ENCODE results near the gene ZNF487.

The ZNF487 gene

DNA sequence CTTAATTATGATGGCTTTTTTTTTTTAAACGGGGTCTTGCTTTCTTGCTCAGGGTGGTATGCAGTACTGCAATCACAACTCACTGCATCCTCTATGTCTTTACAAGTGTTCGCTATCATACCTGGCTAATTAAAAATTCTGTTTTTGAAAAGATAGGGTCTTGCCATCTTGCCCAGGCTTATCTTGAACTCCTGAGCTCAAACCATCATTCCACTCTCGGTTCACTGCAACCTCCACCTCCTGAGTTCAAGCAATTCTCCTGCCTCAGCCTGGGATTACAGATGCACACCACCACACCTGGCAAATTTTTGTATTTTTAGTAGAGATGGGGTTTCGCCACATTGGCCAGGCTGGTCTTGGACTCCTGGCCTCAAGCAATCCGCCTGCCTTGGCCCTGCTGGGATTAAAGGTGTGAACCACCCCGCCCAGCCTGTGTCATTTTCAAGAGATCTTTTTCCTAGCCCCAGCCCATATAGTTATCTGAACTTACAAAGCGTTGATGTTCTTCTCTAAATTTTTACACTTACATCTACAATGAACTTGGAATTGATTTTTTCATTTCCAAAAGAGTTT is 33.9 kb upstream of the ZNF487 start:
- ChIA-PET CTCF (no interaction called here), POLR2A (no interaction called here)
- TF ChIP-seq ZNF121 (tag by site-specific recombination; IDR thresholded peaks at IDR 0.05) = peak; percentile 92
- TF ChIP-seq, protein P1, sequence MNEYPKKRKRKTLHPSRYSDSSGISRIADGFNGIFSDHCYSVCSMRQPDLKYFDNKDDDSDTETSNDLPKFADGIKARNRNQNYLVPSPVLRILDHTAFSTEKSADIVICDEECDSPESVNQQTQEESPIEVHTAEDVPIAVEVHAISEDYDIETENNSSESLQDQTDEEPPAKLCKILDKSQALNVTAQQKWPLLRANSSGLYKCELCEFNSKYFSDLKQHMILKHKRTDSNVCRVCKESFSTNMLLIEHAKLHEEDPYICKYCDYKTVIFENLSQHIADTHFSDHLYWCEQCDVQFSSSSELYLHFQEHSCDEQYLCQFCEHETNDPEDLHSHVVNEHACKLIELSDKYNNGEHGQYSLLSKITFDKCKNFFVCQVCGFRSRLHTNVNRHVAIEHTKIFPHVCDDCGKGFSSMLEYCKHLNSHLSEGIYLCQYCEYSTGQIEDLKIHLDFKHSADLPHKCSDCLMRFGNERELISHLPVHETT (tag by site-specific recombination; IDR thresholded peaks at IDR 0.05) = no peak
- TF ChIP-seq, protein P2, sequence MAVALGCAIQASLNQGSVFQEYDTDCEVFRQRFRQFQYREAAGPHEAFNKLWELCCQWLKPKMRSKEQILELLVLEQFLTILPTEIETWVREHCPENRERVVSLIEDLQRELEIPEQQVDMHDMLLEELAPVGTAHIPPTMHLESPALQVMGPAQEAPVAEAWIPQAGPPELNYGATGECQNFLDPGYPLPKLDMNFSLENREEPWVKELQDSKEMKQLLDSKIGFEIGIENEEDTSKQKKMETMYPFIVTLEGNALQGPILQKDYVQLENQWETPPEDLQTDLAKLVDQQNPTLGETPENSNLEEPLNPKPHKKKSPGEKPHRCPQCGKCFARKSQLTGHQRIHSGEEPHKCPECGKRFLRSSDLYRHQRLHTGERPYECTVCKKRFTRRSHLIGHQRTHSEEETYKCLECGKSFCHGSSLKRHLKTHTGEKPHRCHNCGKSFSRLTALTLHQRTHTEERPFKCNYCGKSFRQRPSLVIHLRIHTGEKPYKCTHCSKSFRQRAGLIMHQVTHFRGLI (tag by site-specific recombination; IDR thresholded peaks at IDR 0.05) = no peak
- TF ChIP-seq, protein P3, sequence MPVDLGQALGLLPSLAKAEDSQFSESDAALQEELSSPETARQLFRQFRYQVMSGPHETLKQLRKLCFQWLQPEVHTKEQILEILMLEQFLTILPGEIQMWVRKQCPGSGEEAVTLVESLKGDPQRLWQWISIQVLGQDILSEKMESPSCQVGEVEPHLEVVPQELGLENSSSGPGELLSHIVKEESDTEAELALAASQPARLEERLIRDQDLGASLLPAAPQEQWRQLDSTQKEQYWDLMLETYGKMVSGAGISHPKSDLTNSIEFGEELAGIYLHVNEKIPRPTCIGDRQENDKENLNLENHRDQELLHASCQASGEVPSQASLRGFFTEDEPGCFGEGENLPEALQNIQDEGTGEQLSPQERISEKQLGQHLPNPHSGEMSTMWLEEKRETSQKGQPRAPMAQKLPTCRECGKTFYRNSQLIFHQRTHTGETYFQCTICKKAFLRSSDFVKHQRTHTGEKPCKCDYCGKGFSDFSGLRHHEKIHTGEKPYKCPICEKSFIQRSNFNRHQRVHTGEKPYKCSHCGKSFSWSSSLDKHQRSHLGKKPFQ (tag by site-specific recombination; IDR thresholded peaks at IDR 0.05) = peak; percentile 60; the same call in 1 of the 2 replicates
- TF ChIP-seq KLF1 (tag by site-specific recombination; IDR thresholded peaks at IDR 0.05) = peak; percentile 52
- 0 out of 2 replicates have a peak, but pooled peaks have one; percentile 13 for TF ChIP-seq ZNF600 (tag by site-specific recombination; IDR thresholded peaks at IDR 0.05)
- no peak for TF ChIP-seq ZNF768 (tag by site-specific recombination; IDR thresholded peaks at IDR 0.05)
- no peak for TF ChIP-seq MYNN (tag by site-specific recombination; IDR thresholded peaks at IDR 0.05; ENCODE audit: borderline replicate concordance)
- TF ChIP-seq ZFHX2 (tag by site-specific recombination; conservative IDR thresholded peaks at IDR 0.05) = no peak
- no peak overlapping the region for H3K4me3 ChIP-seq (ENCODE audit: low read depth, low read length)
- H3K4me1 ChIP-seq (ENCODE audit: control insufficient read depth, insufficient read depth, low read length) = peaks cover 16% of the 10 kb centered on the region
- H3K36me3 ChIP-seq (ENCODE audit: control insufficient read depth in 2 of 2, insufficient read depth in 1 of 2, low read length in 2 of 2) = peaks cover 3 to 21% of the 10 kb centered on the region in 2 experiments; a peak in 2 of 3 replicates
- no peak overlapping the region for H3K27ac ChIP-seq (ENCODE audit: extremely low read depth, low read depth, low read length)
- no peaks in the 10 kb centered on the region for H3K9me3 ChIP-seq (ENCODE audit: control insufficient read depth, insufficient read depth, low read depth, low read length)

DNA sequence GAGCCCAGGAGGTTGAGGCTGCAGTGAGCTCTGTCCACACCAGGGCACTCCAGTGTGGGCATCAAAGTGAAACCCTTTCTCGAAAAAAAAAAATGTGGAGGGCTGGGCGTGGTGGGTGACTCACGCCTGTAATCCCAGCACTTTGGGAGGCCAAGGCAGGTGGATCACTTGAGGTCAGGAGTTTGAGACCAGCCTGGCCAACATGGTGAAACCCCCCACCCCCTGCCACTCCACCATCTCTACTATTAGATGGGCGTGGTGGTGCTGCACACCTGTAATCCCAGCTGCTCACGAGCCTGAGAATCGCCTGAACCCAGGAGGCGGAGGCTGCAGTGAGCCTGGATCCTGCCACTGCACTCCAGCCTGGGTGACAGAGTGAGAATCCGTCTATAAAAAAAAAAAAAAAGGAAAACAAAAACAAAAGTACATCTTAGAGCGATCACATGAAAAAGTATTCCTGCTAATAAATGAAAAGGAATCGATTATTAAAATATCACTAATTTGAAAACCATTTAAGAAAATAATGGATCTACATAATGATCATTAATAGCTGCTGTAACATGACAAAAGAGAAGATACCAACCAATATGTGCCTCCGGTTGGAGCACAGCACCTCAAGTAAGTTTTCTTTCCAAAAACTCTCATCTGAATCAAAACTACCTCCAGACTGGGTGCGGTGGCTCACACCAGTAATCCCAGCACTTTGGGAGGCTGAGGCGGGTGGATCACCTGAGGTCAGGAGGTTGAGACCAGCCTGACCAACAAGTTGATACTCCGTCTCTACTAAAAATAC is 32.8 kb upstream of the ZNF487 start:
- Histone ChIP-seq H3K27ac (ENCODE audit: extremely low read depth, low read depth, low read length) (no peak overlapping the region), H3K4me1 (ENCODE audit: control insufficient read depth, insufficient read depth, low read length) (peaks cover 16% of the 10 kb centered on the region), H3K9me3 (ENCODE audit: control insufficient read depth, insufficient read depth, low read depth, low read length) (no peaks in the 10 kb centered on the region), H3K4me3 (ENCODE audit: low read depth, low read length) (no peak overlapping the region), H3K36me3 (ENCODE audit: control insufficient read depth in 2 of 2, insufficient read depth in 1 of 2, low read length in 2 of 2) (peaks cover 3 to 21% of the 10 kb centered on the region in 2 experiments; a peak in 2 of 3 replicates)
- ChIA-PET CTCF (interaction anchor here (1.0 kb wide), 1 partner anchor 14 kb away, joined by 4 read pairs; no protein-coding TSS in a partner anchor), POLR2A (interaction anchor here (0.5 kb wide), 1 partner anchor 23 kb away, joined by 3 read pairs; no protein-coding TSS in a partner anchor)
- TF ChIP-seq YY2 (tag by site-specific recombination; IDR thresholded peaks at IDR 0.05) (no peak), GLIS2 (tag by site-specific recombination; IDR thresholded peaks at IDR 0.05) (peak; percentile 76), HOXC10 (CRISPR knock-in tag; IDR thresholded peaks at IDR 0.05) (no peak), KLF16 (tag by site-specific recombination; IDR thresholded peaks at IDR 0.05) (peak; percentile 51; the same call in 1 of the 2 replicates), SP7 (tag by site-specific recombination; IDR thresholded peaks at IDR 0.05) (peak; percentile 69), ZFHX2 (tag by site-specific recombination; conservative IDR thresholded peaks at IDR 0.05) (0 out of 2 replicates have a peak, but pooled peaks have one; percentile 17), ZNF76 (tag by site-specific recombination; IDR thresholded peaks at IDR 0.05; ENCODE audit: borderline replicate concordance, low read depth) (no peak)
- TF ChIP-seq, protein P4, sequence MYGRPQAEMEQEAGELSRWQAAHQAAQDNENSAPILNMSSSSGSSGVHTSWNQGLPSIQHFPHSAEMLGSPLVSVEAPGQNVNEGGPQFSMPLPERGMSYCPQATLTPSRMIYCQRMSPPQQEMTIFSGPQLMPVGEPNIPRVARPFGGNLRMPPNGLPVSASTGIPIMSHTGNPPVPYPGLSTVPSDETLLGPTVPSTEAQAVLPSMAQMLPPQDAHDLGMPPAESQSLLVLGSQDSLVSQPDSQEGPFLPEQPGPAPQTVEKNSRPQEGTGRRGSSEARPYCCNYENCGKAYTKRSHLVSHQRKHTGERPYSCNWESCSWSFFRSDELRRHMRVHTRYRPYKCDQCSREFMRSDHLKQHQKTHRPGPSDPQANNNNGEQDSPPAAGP (tag by site-specific recombination; IDR thresholded peaks at IDR 0.05) = peak; percentile 66
- TF ChIP-seq, protein P5, sequence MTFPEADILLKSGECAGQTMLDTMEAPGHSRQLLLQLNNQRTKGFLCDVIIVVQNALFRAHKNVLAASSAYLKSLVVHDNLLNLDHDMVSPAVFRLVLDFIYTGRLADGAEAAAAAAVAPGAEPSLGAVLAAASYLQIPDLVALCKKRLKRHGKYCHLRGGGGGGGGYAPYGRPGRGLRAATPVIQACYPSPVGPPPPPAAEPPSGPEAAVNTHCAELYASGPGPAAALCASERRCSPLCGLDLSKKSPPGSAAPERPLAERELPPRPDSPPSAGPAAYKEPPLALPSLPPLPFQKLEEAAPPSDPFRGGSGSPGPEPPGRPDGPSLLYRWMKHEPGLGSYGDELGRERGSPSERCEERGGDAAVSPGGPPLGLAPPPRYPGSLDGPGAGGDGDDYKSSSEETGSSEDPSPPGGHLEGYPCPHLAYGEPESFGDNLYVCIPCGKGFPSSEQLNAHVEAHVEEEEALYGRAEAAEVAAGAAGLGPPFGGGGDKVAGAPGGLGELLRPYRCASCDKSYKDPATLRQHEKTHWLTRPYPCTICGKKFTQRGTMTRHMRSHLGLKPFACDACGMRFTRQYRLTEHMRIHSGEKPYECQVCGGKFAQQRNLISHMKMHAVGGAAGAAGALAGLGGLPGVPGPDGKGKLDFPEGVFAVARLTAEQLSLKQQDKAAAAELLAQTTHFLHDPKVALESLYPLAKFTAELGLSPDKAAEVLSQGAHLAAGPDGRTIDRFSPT (tag by site-specific recombination; IDR thresholded peaks at IDR 0.05) = peak; percentile 86
- TF ChIP-seq, protein P6, sequence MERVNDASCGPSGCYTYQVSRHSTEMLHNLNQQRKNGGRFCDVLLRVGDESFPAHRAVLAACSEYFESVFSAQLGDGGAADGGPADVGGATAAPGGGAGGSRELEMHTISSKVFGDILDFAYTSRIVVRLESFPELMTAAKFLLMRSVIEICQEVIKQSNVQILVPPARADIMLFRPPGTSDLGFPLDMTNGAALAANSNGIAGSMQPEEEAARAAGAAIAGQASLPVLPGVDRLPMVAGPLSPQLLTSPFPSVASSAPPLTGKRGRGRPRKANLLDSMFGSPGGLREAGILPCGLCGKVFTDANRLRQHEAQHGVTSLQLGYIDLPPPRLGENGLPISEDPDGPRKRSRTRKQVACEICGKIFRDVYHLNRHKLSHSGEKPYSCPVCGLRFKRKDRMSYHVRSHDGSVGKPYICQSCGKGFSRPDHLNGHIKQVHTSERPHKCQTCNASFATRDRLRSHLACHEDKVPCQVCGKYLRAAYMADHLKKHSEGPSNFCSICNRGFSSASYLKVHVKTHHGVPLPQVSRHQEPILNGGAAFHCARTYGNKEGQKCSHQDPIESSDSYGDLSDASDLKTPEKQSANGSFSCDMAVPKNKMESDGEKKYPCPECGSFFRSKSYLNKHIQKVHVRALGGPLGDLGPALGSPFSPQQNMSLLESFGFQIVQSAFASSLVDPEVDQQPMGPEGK (tag by site-specific recombination; IDR thresholded peaks at IDR 0.05) = peak; percentile 71

Data from HEK293 (cell line).